Stimulated activated CD4-positive, alpha-beta T cell treated with anti-CD3 and anti-CD28 coated beads, Interleukin-4, amount 100 ng/mL, for 4 hours (primary cell): Measurements from ENCODE around the gene ACADSB.

Experiments used
- DNase-seq, 2 experiments: peaks; one replicate each; pipeline ENCODE4 v3.0.0-alpha.2; 2020

The ACADSB gene

DNA sequence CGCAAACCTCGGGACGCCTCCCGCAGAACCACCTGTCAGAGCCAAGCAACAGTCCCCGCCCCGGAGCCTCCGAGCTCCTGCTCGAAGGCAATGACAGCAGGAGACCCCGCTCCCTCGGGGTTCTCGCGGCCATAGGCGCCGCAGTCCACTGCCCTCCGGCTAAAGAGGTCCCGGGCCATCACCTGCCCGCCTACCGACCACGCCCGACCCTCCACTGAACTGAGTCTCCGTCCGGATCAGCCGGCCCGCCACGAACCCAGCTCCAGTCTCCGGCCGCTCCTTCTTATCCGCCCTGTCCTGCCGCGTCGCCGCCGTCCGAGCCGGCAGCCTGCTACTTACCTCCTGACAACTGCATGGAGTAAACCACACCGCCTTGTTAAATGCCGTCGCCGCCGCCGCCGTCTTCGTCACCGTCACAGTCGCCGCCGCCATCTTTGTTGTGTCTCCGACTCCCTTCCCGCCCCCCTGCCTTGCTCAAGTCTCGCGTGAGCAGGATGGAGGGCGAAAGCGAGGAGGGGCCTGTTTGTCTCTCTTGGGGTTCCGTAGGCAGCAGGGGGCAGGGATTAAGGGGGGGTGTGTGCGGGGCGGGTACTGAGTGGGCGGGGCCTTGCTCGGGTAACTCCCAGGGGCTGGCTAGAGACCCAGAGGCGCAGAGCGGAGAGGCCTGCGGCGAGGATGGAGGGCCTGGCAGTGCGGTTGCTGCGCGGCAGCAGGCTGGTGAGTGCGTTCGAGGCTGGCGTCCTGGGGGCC, at the start of gene ACADSB, which contains the start of gene IKZF5:
TSS of gene ACADSB (plus strand) at position 652 of the 750 bp plus-strand sequence. CDS start at position 676, 24 bp downstream.
TSS of gene IKZF5 (minus strand) at position 441 of the 750 bp plus-strand sequence. CDS start 10,170 bp downstream, outside the sequence.
- DNase-seq: peak; percentile 90 to 97

GRCh38 chr10:122962405-122962804, 46.4 kb upstream of the ACADSB start:
- DNase-seq: no peak

DNA sequence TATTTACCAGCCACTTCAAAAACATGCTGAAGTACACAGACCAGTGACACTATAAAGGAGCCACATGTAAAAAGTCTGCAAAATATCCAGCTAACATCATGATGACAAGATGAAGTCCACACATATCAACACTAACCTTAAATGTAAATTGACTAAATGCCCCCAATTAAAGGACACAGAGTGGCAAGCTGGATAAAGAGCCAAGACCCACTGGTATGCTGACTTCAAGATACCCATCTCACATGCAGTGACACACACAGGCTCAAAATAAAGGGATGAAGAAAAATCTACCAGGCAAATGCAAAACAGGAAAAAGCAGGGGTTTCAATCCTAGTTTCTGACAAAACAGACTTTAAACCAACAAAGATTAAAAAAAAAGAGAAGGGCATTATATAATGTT, 41.9 kb upstream of the ACADSB start:
- DNase-seq: no peak

GRCh38 chr10:122968698-122969097, 40.1 kb upstream of the ACADSB start:
- no peak for DNase-seq

DNA sequence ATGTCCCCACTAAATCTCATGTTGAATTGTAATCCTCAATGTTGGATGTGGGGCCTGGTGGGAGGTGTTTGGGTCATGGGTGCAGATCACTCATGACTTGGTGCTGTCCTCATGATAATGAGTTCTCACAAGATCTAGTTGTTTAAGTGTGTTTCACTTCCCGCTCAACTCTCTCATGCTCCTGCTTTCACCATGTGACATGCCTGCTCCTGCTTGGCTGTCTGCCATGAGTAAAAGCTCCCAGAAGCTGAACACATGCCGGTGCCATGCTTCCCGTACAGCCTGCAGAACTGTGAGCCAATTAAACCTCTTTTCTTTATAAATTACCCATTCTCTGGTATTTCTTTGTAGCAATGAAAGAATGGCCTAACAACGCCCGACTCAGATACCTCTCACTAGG, 34.8 kb upstream of the ACADSB start:
- no peak for DNase-seq

- DNase-seq: no peak
Observed at GRCh38 chr10:122974543-122975064, 34.2 kb upstream of the ACADSB start.

GRCh38 chr10:122980209-122981065, 28.4 kb upstream of the ACADSB start, which contains the start of gene PSTK:
Gene PSTK (plus strand): TSS chr10:122980401. CDS start chr10:122980480, 79 bp downstream.
- DNase-seq: peak; percentile 85 to 86

GRCh38 chr10:122981066-122981464, 27.7 kb upstream of the ACADSB start:
- DNase-seq: no peak

- DNase-seq: no peak
Observed at GRCh38 chr10:122983898-122984297, 24.9 kb upstream of the ACADSB start.

DNA sequence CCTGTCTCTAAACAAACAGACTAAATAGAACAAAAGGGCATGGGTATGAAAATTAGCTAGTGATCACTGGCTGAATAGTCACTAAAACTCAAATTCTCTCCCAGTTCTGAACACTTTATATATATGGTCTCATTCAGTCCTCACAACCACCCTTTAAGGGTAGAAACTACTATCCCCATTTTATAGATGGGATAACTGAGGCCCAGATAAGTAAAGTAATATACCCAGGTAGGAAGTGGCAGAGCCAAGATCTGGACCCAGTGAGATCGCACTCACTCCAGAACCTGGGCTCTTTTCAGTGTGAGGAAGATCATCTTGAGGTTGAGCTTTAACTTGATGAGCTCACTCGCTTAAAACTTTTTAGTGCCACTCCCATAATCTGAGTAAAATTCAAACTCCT, 24.1 kb upstream of the ACADSB start:
- DNase-seq: no peak

- no peak for DNase-seq
Observed at GRCh38 chr10:122986335-122986734, 22.5 kb upstream of the ACADSB start.

- no peak for DNase-seq
Observed at GRCh38 chr10:122988501-122988900, 20.3 kb upstream of the ACADSB start.

- no peak for DNase-seq
Observed at GRCh38 chr10:122990278-122990677, 18.5 kb upstream of the ACADSB start.

DNA sequence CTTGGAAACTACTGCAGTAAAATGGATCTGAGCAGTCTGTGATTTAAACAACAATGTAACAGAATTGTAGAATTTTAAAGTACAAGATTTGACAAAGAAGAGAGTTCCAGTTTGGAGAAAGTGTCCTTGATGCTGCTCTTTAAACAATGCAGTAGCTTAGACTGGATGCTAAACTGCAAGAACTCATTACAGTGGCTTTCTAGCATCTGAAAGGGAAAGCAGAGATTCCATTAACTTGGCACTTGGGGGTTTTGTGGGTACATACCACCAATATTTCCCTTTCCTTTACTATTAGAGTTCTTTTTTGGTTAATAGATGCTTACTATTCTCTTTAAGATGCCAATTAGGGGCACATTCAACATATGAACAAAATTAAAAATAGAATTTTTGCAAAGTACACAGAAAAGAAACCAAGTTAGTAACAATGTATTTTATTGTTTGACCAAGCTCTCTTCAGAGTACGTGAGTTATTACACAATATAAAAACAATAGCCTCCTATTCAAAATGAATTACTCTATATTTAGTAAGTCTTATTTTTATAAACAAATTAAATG, 16.7 kb upstream of the ACADSB start:
- DNase-seq: no peak

- no peak for DNase-seq
Observed at GRCh38 chr10:122993797-122994336, 14.9 kb upstream of the ACADSB start.

DNA sequence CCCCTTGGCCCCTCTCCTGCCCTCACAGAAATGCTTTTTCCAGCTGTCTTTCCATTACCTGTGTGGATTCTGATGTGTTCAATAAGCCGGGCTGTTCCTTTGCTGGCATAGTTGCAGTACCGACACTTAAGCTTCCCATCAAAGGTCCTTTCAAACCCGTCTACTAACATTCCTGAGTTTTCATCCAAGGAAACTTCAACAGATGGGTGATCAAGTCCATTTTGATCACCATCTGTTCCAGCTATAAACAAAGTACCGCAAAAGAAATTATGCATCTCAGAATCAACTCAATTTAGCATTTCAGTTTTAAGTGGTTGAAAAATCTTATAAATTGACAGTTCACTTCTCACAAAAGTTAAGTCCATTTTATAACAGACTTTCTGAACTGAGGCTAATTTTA, 12.9 kb upstream of the ACADSB start:
- DNase-seq: no peak

GRCh38 chr10:122997864-122998263, 10.9 kb upstream of the ACADSB start:
- no peak for DNase-seq

DNA sequence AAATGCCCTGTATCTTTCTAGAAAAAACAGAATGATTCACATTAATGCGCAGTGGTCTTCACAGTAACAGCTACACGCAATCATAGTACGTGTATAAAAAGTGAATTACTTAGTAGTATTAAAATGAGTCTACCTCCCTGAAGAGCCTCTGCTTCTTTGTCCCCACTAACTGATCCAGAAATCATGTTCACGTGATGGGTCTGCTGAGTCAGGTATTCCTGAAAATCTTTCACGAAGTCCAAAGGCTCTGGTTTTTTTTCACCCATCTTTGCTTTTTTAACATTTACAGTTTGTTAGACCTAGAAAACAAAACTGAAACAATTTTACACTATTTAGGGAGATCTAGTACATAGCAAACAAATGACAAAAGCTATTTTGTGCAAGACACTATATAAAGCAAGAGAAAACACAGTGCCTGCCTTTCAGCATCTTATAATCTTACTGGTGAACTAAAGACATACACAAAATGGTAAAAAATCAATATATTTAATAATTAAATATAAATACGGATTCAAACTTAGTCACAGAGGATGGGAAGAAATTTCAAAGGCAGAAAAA, 10.4 kb upstream of the ACADSB start:
- no peak for DNase-seq

DNA sequence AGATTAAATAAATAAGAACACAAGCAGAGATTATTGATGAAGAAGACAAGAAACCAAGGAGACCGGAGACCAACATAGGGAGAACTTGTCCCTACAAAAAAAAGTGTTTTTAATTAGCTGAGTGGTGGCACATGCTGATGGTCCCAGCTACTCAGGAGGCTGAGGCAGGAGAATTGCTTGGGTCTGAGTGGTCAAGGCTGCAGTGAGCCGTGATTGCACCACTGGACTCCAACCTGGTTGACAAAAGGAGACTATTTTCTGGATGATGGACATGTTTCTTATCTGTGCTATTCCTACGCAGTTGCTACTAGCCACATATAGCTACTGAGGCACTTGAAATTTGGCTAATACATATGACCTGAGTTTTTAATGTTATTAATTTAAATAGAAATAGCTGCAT, 9.9 kb upstream of the ACADSB start:
- DNase-seq: no peak

DNA sequence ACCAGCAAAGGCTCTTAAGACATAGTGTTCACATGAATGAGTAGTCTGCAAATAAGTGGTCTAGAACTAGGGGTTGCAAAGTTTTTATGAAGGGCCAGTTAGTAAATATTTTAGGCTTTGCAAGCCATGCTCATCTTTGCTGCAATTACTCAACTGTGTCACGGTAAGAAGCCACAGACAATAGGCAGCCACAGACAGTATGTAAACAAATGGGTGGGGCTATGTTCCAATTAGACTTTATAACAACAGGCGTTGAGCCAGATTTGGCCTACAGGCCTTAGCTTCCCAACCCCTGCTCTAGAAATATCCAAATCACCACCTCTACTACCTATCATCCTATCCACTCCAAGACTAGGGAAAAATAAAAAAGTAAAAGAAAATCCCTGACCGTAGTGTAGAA, 9.5 kb upstream of the ACADSB start:
- no peak for DNase-seq

- no peak for DNase-seq
Observed at GRCh38 chr10:123000155-123000554, 8.7 kb upstream of the ACADSB start.

- no peak for DNase-seq
Observed at GRCh38 chr10:123001370-123001769, 7.4 kb upstream of the ACADSB start.

DNA sequence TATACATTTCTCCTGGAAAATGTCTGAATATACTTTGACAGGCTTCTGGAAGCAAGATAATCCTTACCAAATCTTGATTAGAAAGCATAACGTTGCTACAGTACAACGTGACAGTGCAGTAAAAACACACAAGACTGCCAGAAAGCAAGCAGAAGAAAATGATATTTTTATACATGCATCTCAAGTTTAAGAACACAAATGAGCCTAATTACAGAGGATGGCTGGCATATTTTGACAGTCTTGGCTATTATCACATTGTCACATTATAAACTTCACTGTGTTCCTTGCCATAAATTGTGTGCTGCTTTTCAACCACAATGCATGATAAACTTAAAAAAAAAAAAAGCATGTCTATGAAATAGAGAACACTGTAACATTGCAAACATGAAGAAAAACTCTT, 4.5 kb upstream of the ACADSB start:
- no peak for DNase-seq
